K562 (cell line): ENCODE data around the gene CACNG3. TPM values are rescaled to one million over a fixed set of nuclear protein-coding genes. Genes with fewer than 3 reads are reported as not detected.

Experiments
- ATAC-seq: fragments of 200-7000 bp; cut with Tn5 transposase; 3 replicates; pipeline ENCODE4 v1.9.1; 2020; ENCODE audit warnings: moderate library complexity
- BruUV-seq: library from RNA; stranded (reverse); fragments of 400-500 nt; replicated peaks from 2 replicates; lab custom pipeline; 2021; lab: Mats Ljungman, UMichigan
- CTCF ChIA-PET: fragments of 300-600 bp; formaldehyde crosslinking; extraction: SDS; loops from one replicate; lab custom pipeline; 2021; ENCODE audit warnings: low intra/inter-chr PET ratio; lab: Yijun Ruan, JAX
- POLR2A ChIA-PET: fragments of 300-600, 350-650 bp; sonication (Branson Sonifier 250); formaldehyde crosslinking; extraction: SDS; loops from one replicate; lab custom pipeline; 2021; ENCODE audit warnings: antibody characterized with exemption, inconsistent platforms; lab: Yijun Ruan, JAX
- DNase-seq, 4 experiments: peaks; one replicate each; pipeline versions ENCODE4 v3.0.0 to v3.0.0-alpha.2; 2011 to 2018; ENCODE audit warnings: low spot score in 3 of 4, mixed read lengths in 3 of 4; ENCODE audit errors: extremely low read depth in 1 of 4
- FAIRE-seq: peaks from 2 replicates; lab custom pipeline; 2011; peaks lifted over from hg19 to GRCh38; lab: Jason Lieb, UNC
- H2AFZ ChIP-seq: 2 replicates; pipeline ENCODE4 v1.6.0; 2011; ENCODE audit warnings: low read depth, low read length, control low read depth, inconsistent platforms
- H3K27ac ChIP-seq: fragments of 200-600 bp; 3 replicates; pipeline ENCODE4 v1.8.0; 2011; ENCODE audit warnings: low read depth, mild to moderate bottlenecking, control low read depth, inconsistent platforms, low read length, moderate library complexity, mixed read lengths; ENCODE audit errors: extremely low read depth
- H3K27me3 ChIP-seq, 2 experiments: fragments of 300-600 bp in 1 of 2; 2 replicates in 1 of 2; 3 replicates in 1 of 2; pipeline versions ENCODE4 v1.6.0 to v1.8.0; 2011; ENCODE audit warnings: inconsistent platforms in 2 of 2, low read length in 2 of 2, mild to moderate bottlenecking in 1 of 2, mixed read lengths in 1 of 2, moderate library complexity in 1 of 2; ENCODE audit not compliant: control insufficient read depth in 2 of 2, insufficient read depth in 2 of 2
- H3K36me3 ChIP-seq: fragments of 300-600 bp; 3 replicates; pipeline ENCODE4 v1.8.0; 2011; ENCODE audit warnings: mild to moderate bottlenecking, low read length, inconsistent platforms; ENCODE audit not compliant: control insufficient read depth, insufficient read depth
- H3K4me1 ChIP-seq, 2 experiments: fragments of 200-600 bp in 1 of 2; replicated peaks in 1 of 2; 2 replicates in 1 of 2; 3 replicates in 1 of 2; pipeline versions ENCODE4 v1.5.1 to v1.8.0; 2011; ENCODE audit warnings: inconsistent platforms in 2 of 2, low read length in 2 of 2, mild to moderate bottlenecking in 1 of 2, mixed read lengths in 1 of 2, moderate library complexity in 1 of 2; ENCODE audit not compliant: control insufficient read depth in 2 of 2, insufficient read depth in 2 of 2
- H3K4me2 ChIP-seq: 2 replicates; pipeline ENCODE4 v1.6.1; 2011; ENCODE audit warnings: low read length, control low read depth, inconsistent platforms, mixed read lengths; ENCODE audit not compliant: insufficient read depth
- H3K4me3 ChIP-seq: fragments of 200-600 bp; sonication (generic), shearing (Covaris generic); 2 replicates; pipeline ENCODE4 v1.5.1; 2016; ENCODE audit warnings: control low read depth, inconsistent platforms
- H3K79me2 ChIP-seq: fragments of 200-600 bp; 3 replicates; pipeline ENCODE4 v1.8.0; 2011; ENCODE audit warnings: low read length, inconsistent platforms; ENCODE audit not compliant: control insufficient read depth, insufficient read depth
- H3K9ac ChIP-seq, 2 experiments: 2 replicates each; pipeline versions ENCODE4 v1.6.0 to v1.6.1; 2011; ENCODE audit warnings: low read depth in 2 of 2, low read length in 2 of 2, control low read depth in 1 of 2, inconsistent platforms in 1 of 2, mild to moderate bottlenecking in 1 of 2, mixed read lengths in 1 of 2; ENCODE audit not compliant: insufficient read depth in 1 of 2
- H3K9me1 ChIP-seq: one replicate; pipeline ENCODE4 v1.6.0; 2011; ENCODE audit warnings: inconsistent platforms, mild to moderate bottlenecking, low read length, moderate library complexity; ENCODE audit not compliant: control insufficient read depth, insufficient read depth
- H3K9me3 ChIP-seq: replicated peaks from 2 replicates; pipeline ENCODE4 v1.5.1; 2011; ENCODE audit warnings: low read depth, low read length, inconsistent platforms; ENCODE audit not compliant: control insufficient read depth, insufficient read depth
- H4K20me1 ChIP-seq: replicated peaks from 2 replicates; pipeline ENCODE4 v1.6.1; 2011; ENCODE audit warnings: low read length, inconsistent platforms, mixed read lengths; ENCODE audit not compliant: control insufficient read depth, insufficient read depth
- CBFA2T3 ChIP-seq: fragments of 450-650 bp; IDR thresholded peaks from 2 replicates; pipeline ENCODE4 v1.6.1; 2017
- DPF2 ChIP-seq: fragments of 450-650 bp; IDR thresholded peaks from 2 replicates; pipeline ENCODE4 v1.6.1; 2016
- ESRRA ChIP-seq: fragments of 450-650 bp; IDR thresholded peaks from 2 replicates; pipeline ENCODE4 v1.6.1; 2014; ENCODE audit warnings: low read depth, mild to moderate bottlenecking, moderate library complexity, borderline replicate concordance
- GATAD2A ChIP-seq: fragments of 450-650 bp; IDR thresholded peaks from 2 replicates; pipeline ENCODE4 v1.6.1; 2017
- GTF2F1 ChIP-seq: IDR thresholded peaks from 2 replicates; pipeline ENCODE4 v1.6.1; 2011; ENCODE audit warnings: low read depth, low read length, improper control_type of control experiment
- HEY1 ChIP-seq: fragments of 250-450 bp; sonication (Bioruptor Pico); IDR thresholded peaks from 2 replicates; pipeline ENCODE4 v1.5.0; 2020; ENCODE audit warnings: mild to moderate bottlenecking, moderate library complexity, borderline replicate concordance
- HMG20A ChIP-seq: fragments of 450-650 bp; formaldehyde crosslinking; conservative IDR thresholded peaks from 2 replicates; pipeline ENCODE4 v1.4.0; 2020; ENCODE audit warnings: mild to moderate bottlenecking, mixed read lengths
- JUND ChIP-seq, 2 experiments: IDR thresholded peaks; 2 replicates in 1 of 2; 3 replicates in 1 of 2; pipeline ENCODE4 v1.6.1; 2011; ENCODE audit warnings: borderline replicate concordance in 2 of 2, low read depth in 2 of 2, low read length in 2 of 2, improper control_type of control experiment in 1 of 2, missing biosample characterization in 1 of 2, missing genetic modification characterization in 1 of 2, missing genetic modification reagents in 1 of 2
- POLR2B ChIP-seq: fragments of 450-650 bp; IDR thresholded peaks from 2 replicates; pipeline ENCODE4 v1.6.1; 2018; ENCODE audit warnings: low read depth; ENCODE audit not compliant: partially characterized antibody
- SREBF1 ChIP-seq: fragments of 150-350 bp; IDR thresholded peaks from 2 replicates; pipeline ENCODE4 v1.6.1; 2014; ENCODE audit warnings: antibody characterized with exemption, low read depth, low read length, borderline replicate concordance
- USF1 ChIP-seq: sonication (generic); formaldehyde crosslinking; IDR thresholded peaks from 2 replicates; pipeline ENCODE4 v1.9.0; 2022; ENCODE audit warnings: mild to moderate bottlenecking, missing genetic modification reagents
- ZNF239 ChIP-seq: fragments of 250-450 bp; sonication (Bioruptor Pico); IDR thresholded peaks from 2 replicates; pipeline ENCODE4 v1.4.0; 2020; ENCODE audit warnings: mild to moderate bottlenecking
- ZNF57 ChIP-seq: fragments of 450-650 bp; formaldehyde crosslinking; IDR thresholded peaks from 2 replicates; pipeline ENCODE4 v1.4.0; 2020; ENCODE audit warnings: mild to moderate bottlenecking, moderate library complexity
- WGBS: fragments of 100-300 bp; shearing (Covaris generic); methylation state at CpG from one replicate; pipeline ENCODE4 v1.1.6; 2016; ENCODE audit warnings: low coverage, mixed read lengths; ENCODE audit not compliant: insufficient coverage; ENCODE audit errors: missing lambda C conversion rate; 5-methylcytosine and 5-hydroxymethylcytosine counted together
- in situ Hi-C: fragments of 300-500 bp; cut with MboI; formaldehyde crosslinking; loops from 4 replicates; pipeline ENCODE4 v1.15.0; 2018; ENCODE audit warnings: inconsistent platforms, mixed read lengths
- intact Hi-C: fragments of 100-400 bp; cut with micrococcal nuclease; formaldehyde crosslinking; loops from 2 replicates; pipeline ENCODE4 v1.14.2; 2022
- polyA plus RNA-seq, 8 experiments: library from polyadenylated mRNA; depleted of rRNA in 4 of 8; stranded (reverse) in 5 of 8; unstranded in 3 of 8; fragments of >200 nt; fragmentation: Nextera tagmentation in 2 of 8; fragmentation: Illumina TruSeq in 1 of 8; extraction: Ambion mirVana in 2 of 8; extraction: Trizol in 1 of 8; gene quantifications; 2 replicates each; pipeline versions ENCODE4 v1.2.1 to v1.2.3, GENCODE V29; 2011 to 2014; ENCODE audit warnings: inconsistent platforms in 1 of 8, missing spikeins in 1 of 8
- total RNA-seq, 7 experiments: library from RNA; depleted of rRNA in 6 of 7; stranded (reverse); fragments of >200 nt in 6 of 7; fragmentation: Illumina TruSeq in 2 of 7; extraction: Trizol in 2 of 7; gene quantifications; 2 replicates each; pipeline versions ENCODE4 v1.2.1 to v1.2.3, GENCODE V29; 2011 to 2021; ENCODE audit warnings: low replicate concordance in 1 of 7
- TF ChIP-seq, protein P1 (sequence below): fragments of 250-450 bp; sonication (Bioruptor Pico); IDR thresholded peaks from 2 replicates; pipeline ENCODE4 v1.4.0; 2020; ENCODE audit warnings: mild to moderate bottlenecking, moderate library complexity, borderline replicate concordance
- TF ChIP-seq, protein P2 (sequence below): fragments of 250-450 bp; sonication (Bioruptor Pico); IDR thresholded peaks from 2 replicates; pipeline ENCODE4 v1.4.0; 2020; ENCODE audit warnings: mild to moderate bottlenecking, moderate library complexity

Gene CACNG3
- total and polyA plus RNA-seq, 9 of the 15 experiments (the other 6 are each of a cell fraction or from before 2014, with no cell fraction given), result not detected

- Histone ChIP-seq H2AFZ (no peak overlapping the region), H3K36me3 (no peaks in the 10 kb centered on the region), H3K9me1 (no peaks in the 10 kb centered on the region), H3K27ac (no peak overlapping the region), H3K27me3 (peaks cover 11 to 34% of the 10 kb centered on the region in 2 experiments; a peak in 4 of 5 replicates), H3K9ac (no peak overlapping the region), H3K4me2 (no peak overlapping the region), H3K9me3 (no peaks in the 10 kb centered on the region), H3K4me3 (no peak overlapping the region), H4K20me1 (peaks cover 3% of the 10 kb centered on the region; the same call in 1 of the 2 replicates), H3K79me2 (no peaks in the 10 kb centered on the region), H3K4me1 (no peaks in the 10 kb centered on the region)
- DNase-seq (no peak), FAIRE-seq (no peak), ATAC-seq (no peak)
- in situ Hi-C loops (no loop called here), intact Hi-C loops (no loop called here)
- no TSS peak for BruUV-seq
- ChIA-PET CTCF (no interaction called here), POLR2A (interaction anchor here (1.0 kb wide), 1 partner anchor 38 kb away, joined by 3 read pairs; no protein-coding TSS in a partner anchor)
- no peak for TF ChIP-seq CBFA2T3
- TF ChIP-seq GTF2F1, result no peak
- no peak for TF ChIP-seq ZNF57 (CRISPR knock-in tag)
- TF ChIP-seq ZNF239, result no peak
- no peak for TF ChIP-seq ESRRA
- TF ChIP-seq JUND (IDR thresholded peaks at IDR 0.05; ENCODE audit: borderline replicate concordance, low read depth, low read length), result no peak
- no peak for TF ChIP-seq JUND (tag; IDR thresholded peaks at IDR 0.05; ENCODE audit: borderline replicate concordance, low read depth, low read length)
- no peak for TF ChIP-seq GATAD2A
- TF ChIP-seq DPF2, result no peak
- no peak for TF ChIP-seq USF1 (CRISPR knock-in tag)
- no peak for TF ChIP-seq HEY1
- TF ChIP-seq SREBF1, result no peak
- TF ChIP-seq HMG20A (CRISPR knock-in tag), result no peak
- no peak for TF ChIP-seq POLR2B
- TF ChIP-seq, protein P1, sequence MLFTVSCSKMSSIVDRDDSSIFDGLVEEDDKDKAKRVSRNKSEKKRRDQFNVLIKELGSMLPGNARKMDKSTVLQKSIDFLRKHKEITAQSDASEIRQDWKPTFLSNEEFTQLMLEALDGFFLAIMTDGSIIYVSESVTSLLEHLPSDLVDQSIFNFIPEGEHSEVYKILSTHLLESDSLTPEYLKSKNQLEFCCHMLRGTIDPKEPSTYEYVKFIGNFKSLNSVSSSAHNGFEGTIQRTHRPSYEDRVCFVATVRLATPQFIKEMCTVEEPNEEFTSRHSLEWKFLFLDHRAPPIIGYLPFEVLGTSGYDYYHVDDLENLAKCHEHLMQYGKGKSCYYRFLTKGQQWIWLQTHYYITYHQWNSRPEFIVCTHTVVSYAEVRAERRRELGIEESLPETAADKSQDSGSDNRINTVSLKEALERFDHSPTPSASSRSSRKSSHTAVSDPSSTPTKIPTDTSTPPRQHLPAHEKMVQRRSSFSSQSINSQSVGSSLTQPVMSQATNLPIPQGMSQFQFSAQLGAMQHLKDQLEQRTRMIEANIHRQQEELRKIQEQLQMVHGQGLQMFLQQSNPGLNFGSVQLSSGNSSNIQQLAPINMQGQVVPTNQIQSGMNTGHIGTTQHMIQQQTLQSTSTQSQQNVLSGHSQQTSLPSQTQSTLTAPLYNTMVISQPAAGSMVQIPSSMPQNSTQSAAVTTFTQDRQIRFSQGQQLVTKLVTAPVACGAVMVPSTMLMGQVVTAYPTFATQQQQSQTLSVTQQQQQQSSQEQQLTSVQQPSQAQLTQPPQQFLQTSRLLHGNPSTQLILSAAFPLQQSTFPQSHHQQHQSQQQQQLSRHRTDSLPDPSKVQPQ, result no peak
- TF ChIP-seq, protein P2, sequence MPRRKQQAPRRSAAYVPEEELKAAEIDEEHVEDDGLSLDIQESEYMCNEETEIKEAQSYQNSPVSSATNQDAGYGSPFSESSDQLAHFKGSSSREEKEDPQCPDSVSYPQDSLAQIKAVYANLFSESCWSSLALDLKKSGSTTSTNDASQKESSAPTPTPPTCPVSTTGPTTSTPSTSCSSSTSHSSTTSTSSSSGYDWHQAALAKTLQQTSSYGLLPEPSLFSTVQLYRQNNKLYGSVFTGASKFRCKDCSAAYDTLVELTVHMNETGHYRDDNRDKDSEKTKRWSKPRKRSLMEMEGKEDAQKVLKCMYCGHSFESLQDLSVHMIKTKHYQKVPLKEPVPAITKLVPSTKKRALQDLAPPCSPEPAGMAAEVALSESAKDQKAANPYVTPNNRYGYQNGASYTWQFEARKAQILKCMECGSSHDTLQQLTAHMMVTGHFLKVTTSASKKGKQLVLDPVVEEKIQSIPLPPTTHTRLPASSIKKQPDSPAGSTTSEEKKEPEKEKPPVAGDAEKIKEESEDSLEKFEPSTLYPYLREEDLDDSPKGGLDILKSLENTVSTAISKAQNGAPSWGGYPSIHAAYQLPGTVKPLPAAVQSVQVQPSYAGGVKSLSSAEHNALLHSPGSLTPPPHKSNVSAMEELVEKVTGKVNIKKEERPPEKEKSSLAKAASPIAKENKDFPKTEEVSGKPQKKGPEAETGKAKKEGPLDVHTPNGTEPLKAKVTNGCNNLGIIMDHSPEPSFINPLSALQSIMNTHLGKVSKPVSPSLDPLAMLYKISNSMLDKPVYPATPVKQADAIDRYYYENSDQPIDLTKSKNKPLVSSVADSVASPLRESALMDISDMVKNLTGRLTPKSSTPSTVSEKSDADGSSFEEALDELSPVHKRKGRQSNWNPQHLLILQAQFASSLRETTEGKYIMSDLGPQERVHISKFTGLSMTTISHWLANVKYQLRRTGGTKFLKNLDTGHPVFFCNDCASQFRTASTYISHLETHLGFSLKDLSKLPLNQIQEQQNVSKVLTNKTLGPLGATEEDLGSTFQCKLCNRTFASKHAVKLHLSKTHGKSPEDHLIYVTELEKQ (CRISPR knock-in tag), result no peak
- 2% methylated on average over 5 of the region's 5 CpGs for WGBS
Observed at GRCh38 chr16:24367186-24367710, 111.1 kb downstream of the CACNG3 start.
